GM21619 (cell line): ENCODE measurements around the gene SPANXN5.
"Not testable (repeated sequence)": the region's sequence is repeated elsewhere in the genome, so short reads cannot be mapped to it uniquely, and the experiment has no call there.

Experiments
- ATAC-seq: cut with Tn5 transposase; IDR thresholded peaks from one replicate; pipeline ENCODE4 v1.9.1; 2021; ENCODE audit not compliant: unreplicated experiment

SPANXN5 gene

GRCh38 chrX:52797327-52797726 is at the start of gene SPANXN5:
SPANXN5 (minus strand) TSS chrX:52797427; CDS start chrX:52797348, 79 bp downstream.
- not testable (repeated sequence) for ATAC-seq

GRCh38 chrX:52843619-52844018 is 46.4 kb upstream of the SPANXN5 start:
- ATAC-seq, result not testable (repeated sequence)

GRCh38 chrX:52839137-52839536 is 41.9 kb upstream of the SPANXN5 start:
- ATAC-seq, result no peak

GRCh38 chrX:52830551-52830950 is 33.3 kb upstream of the SPANXN5 start:
- no peak for ATAC-seq

GRCh38 chrX:52824608-52825007 is 27.4 kb upstream of the SPANXN5 start:
- ATAC-seq, result no peak

GRCh38 chrX:52821079-52821760 is 24.0 kb upstream of the SPANXN5 start:
- ATAC-seq, result no peak

- ATAC-seq, result no peak
Observed at GRCh38 chrX:52819788-52820187, 22.6 kb upstream of the SPANXN5 start.

- ATAC-seq, result no peak
Observed at GRCh38 chrX:52811065-52811625, 13.9 kb upstream of the SPANXN5 start, which contains the start of gene XAGE5. XAGE5 (plus strand) TSS chrX:52811287; CDS start chrX:52812567, 1,280 bp downstream.

GRCh38 chrX:52804876-52805275 is 7.6 kb upstream of the SPANXN5 start:
- not testable (repeated sequence) for ATAC-seq

GRCh38 chrX:52773504-52773903 is 23.7 kb downstream of the SPANXN5 start:
- not testable (repeated sequence) for ATAC-seq

- not testable (repeated sequence) for ATAC-seq
Observed at GRCh38 chrX:52765983-52766382, 31.2 kb downstream of the SPANXN5 start.

GRCh38 chrX:52750952-52751351 is 46.3 kb downstream of the SPANXN5 start, which contains the start of gene SSX2B:
SSX2B (plus strand) TSS chrX:52751252; CDS start chrX:52752681, 1,429 bp downstream.
- ATAC-seq, result not testable (repeated sequence)
